Left ventricle myocardium superior (tissue), 1 donor: ENCODE data around the gene DFFA. TPM values are rescaled to one million over a fixed set of nuclear protein-coding genes. Genes with fewer than 3 reads are reported as not detected.
"Not testable (repeated sequence)": the region's sequence is repeated elsewhere in the genome, so short reads cannot be mapped to it uniquely, and the experiment has no call there.

ENCODE experiments used
- ATAC-seq: fragments of 200-7000 bp; cut with Tn5 transposase; one replicate; pipeline ENCODE4 v1.9.1; 2020; ENCODE audit warnings: mild to moderate bottlenecking, moderate library complexity
- DNase-seq: peaks from one replicate; pipeline ENCODE4 v3.0.0-alpha.2; 2020
- intact Hi-C: fragments of 100-400 bp; cut with micrococcal nuclease; formaldehyde crosslinking; loops from one replicate; pipeline ENCODE4 v1.11.0; 2022
- total RNA-seq: library from RNA; stranded (reverse); fragmentation: NEBNext Ultra II Directional; extraction: Animal tissue kit (Norgen Biotek cat#: 25700); gene quantifications from one replicate; pipeline ENCODE4 v1.2.1, GENCODE V29; 2021
- donor health status: DM: no; HTN: yes; CAD: no; lungs with severe emphysema.

DFFA gene
- total RNA-seq, 1 donor from 2014 or later, result 22.4 TPM

DNA sequence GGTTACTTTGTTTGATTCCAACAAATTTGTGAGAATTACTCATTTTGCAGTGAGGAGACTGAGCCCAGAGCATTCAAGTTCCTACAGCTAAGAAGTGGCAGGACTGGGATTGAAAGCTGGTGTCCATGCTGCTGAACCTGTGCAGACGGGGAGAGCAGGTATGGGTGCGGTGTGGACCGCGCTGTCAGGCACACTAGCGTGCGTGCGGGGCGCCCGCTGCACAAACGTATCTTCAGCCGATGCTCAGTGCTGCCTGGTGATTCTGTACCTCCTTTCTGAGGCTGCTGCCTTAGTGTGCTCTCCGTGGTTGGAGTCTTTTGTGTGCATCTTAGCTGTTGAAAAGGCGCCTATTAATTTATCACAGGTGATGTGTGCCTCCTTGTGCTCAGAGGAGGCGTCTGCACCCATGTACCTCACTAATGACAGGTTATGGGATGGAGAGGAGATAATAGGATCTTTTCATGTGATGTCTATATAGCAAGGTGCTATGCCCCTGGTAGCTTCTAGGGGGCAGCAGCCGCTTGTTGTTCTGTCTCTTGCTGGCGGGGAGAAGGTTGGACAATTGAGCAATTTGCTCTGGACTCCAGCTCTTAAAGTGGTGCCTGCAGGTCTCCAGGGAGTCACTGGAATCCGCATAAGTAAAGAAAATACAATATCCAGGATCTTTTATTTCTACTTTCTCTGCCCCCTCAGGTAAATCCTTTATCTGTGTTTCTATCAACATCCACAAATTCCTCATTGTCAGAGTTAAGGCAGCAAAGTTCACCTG, 35.0 kb upstream of the DFFA start:
- ATAC-seq, result peak; percentile 87
- intact Hi-C loops, result no loop called here
- DNase-seq, result peak; percentile 70

DNA sequence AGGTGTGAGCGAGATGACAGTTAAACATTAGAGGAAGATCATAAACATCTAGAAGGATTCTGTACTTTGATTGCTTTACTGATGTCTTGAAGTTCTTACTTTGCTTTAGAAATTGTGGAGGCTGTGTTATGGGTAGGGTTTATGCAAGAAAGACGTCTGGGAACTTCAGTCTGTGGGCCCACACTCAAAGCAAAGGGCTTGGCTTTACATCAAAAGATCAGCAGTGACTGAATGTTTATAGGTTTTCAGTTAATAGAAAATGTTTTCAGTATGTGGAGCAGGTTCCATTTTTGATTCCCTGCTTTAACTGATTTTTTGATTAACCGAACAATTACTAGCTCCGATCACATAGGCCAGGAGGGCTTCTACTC, 34.3 kb upstream of the DFFA start:
- no peak for ATAC-seq
- intact Hi-C loops, result no loop called here
- no peak for DNase-seq

GRCh38 chr1:10506046-10506676, 33.8 kb upstream of the DFFA start:
- DNase-seq, ATAC-seq, intact Hi-C loops: not testable (repeated sequence)

DNA sequence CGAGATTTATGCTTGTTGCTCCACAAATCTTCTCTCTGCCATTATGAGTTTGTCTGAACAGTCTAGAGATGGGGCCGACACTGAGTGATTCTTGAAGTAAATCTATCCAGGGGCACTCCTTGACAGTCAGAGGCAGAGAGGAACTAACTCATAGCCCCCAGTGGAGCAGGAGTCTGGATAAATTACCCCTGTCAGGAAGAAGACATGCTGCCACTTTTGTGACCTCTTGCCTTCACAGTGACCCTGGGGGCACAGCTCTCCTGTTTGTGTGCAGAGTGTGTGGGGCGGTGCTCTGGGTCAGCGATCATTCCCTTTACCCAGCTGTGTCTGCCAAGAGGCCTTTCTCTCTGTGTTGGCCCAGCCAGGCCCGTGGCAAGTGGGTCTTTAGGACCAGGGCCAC, 31.9 kb upstream of the DFFA start:
- ATAC-seq (no peak), DNase-seq (no peak)
- intact Hi-C loops, result no loop called here

GRCh38 chr1:10502206-10502605, 29.9 kb upstream of the DFFA start:
- DNase-seq, result no peak
- intact Hi-C loops, result no loop called here

GRCh38 chr1:10498231-10498630, 25.9 kb upstream of the DFFA start:
- no peak for ATAC-seq
- intact Hi-C loops, result no loop called here
- no peak for DNase-seq

More at GRCh38 chr1:10502206-10502605, 29.9 kb upstream of the DFFA start:
- ATAC-seq, result no peak

GRCh38 chr1:10497109-10497508, 24.8 kb upstream of the DFFA start:
- ATAC-seq (no peak), DNase-seq (no peak)
- intact Hi-C loops, result no loop called here

- DNase-seq (no peak), ATAC-seq (peak; percentile 20)
- intact Hi-C loops, result no loop called here
These were observed 23.6 kb upstream of the DFFA start for GRCh38 chr1:10495952-10496351.

GRCh38 chr1:10495475-10495817, 23.1 kb upstream of the DFFA start:
- ATAC-seq (no peak), DNase-seq (no peak)
- intact Hi-C loops, result no loop called here

DNA sequence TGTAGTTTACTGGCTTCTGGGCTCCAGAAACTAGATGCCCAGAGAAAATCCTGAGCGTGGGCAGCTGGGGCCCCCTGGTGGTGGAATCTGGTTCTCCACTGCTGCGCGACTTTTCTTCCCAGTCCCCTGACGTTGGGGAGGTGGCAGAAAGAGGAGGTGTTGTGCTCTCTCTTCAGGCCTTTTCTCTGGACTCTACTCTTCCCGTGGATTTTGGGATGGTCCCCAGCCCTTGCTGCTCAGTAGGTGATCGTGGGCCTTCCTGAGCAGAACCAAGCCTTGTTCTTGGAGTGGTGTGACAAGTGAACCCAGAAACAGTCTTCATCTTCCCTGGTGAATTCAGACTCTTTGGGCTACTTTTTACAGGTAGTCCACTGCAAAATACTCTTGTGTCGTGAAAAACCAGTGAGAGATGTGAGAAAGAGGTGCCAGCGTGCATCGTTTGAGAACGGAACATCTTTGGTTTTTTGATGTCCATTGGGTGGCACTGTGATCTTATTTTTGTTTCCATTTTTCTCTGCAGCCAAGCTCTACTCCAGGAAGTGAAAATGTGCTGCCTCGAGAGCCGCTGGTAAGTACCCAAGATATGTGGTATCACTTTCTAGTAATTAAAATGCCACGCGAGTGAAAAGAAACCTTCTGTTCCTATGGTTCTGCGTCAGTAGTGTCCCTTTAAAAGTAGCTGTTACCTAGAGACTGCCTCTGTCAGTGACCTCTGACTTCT, 22.6 kb upstream of the DFFA start:
- DNase-seq (peak; percentile 78), ATAC-seq (peak; percentile 85)
- intact Hi-C loops, result no loop called here

DNA sequence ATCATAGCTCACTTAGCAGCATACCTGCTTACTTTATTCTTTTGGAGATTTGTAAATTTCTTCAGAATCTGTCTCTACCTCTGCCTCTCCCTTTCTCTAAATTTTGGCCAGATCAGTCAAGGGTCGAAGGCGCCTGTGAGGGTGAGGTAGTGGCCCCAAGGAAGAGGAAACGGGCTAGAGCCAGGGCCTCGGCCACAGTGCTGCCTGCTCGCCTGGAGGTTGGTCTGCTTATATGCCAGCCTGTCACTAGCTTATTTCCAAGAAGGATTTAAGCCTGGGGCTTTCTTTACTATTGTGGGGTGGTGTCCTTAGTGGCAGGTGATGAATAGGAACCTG, 22.1 kb upstream of the DFFA start:
- intact Hi-C loops, result no loop called here
- no peak for ATAC-seq
- DNase-seq, result no peak

- no peak for DNase-seq
- intact Hi-C loops, result no loop called here
- no peak for ATAC-seq
These were observed 18.1 kb upstream of the DFFA start for GRCh38 chr1:10490286-10490970.

DNA sequence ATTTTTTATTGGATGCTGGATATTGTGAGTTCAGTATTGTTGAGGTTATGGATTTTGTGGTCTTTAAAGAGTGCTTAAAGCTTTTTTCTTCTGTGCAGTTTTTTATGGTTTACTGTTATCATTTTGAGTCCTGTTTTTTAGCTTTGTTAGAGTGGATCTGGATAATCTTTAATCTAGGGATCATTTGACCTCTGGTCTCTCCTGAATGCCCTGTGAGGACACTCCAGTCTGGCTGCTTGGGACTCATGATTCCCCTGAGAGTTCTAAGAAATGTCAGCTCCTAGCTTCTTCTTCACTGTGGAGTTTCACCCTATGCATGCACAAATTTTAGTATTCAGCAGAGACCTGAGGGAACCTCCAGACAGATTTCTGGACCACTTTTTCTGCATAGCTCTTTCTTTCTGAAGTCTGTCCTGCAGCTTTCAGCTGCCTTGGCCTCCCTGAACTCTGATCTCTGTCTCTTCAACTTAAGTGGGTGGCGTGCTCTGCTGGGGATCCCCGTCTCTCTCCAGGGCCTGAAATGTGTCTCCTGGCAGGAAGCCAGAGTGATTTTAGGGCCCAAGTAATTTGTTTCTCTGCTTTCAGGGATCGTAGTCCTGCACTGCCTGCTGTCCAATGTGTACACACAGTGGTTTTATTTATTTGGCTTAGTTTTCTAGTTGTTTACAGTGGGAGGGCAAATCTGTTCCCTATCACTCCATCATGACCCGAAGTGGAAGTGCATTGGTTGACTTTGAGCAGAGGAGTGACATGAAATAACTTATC, 17.1 kb upstream of the DFFA start:
- DNase-seq (no peak), ATAC-seq (no peak)
- intact Hi-C loops, result no loop called here

DNA sequence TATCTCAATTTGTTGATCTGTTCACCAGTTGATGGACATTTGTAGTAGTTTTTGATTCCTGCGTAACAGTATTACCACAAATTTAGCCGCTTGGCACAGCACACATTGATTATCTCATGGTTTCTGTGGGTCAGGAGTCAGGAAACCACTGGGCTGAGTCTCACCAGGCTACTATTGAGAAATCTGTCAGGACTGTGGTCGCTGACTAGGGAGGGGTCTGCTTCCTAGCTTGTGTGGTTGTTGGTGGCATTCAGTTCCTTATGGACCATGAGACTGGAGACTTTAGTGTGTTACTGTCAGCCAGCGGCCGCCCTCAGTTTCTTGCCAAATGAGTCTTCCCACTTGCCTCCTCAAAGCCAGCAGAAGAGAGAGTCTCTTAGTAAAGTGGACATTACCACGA, 12.2 kb upstream of the DFFA start:
- no peak for DNase-seq
- ATAC-seq, result no peak
- intact Hi-C loops, result no loop called here

DNA sequence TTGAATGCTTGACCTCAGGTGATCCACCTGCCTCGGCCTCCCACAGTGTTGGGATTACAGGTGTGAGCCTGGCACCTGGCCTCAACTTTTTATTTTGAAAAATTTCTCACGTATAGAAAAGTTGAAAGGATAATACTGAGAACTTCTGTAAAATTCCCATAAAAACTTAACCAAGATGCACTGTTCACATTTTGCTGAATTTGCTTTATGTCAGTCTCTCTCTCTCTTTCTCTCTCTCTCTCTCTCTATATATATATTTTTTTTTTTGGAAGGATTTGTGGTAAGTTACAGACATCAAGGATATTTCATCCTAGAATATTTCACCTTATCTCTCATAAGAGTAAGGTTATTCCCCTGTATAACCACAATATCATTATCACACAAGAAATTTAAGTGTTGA, 8.3 kb upstream of the DFFA start:
- no peak for DNase-seq
- no peak for ATAC-seq
- intact Hi-C loops, result no loop called here

- intact Hi-C loops, result no loop called here
- no peak for DNase-seq
- no peak for ATAC-seq
These were observed 7.0 kb upstream of the DFFA start for GRCh38 chr1:10479296-10479695.

- intact Hi-C loops, result no loop called here
- ATAC-seq, result no peak
- DNase-seq, result no peak
These were observed 3.2 kb upstream of the DFFA start for GRCh38 chr1:10475510-10475909.

DNA sequence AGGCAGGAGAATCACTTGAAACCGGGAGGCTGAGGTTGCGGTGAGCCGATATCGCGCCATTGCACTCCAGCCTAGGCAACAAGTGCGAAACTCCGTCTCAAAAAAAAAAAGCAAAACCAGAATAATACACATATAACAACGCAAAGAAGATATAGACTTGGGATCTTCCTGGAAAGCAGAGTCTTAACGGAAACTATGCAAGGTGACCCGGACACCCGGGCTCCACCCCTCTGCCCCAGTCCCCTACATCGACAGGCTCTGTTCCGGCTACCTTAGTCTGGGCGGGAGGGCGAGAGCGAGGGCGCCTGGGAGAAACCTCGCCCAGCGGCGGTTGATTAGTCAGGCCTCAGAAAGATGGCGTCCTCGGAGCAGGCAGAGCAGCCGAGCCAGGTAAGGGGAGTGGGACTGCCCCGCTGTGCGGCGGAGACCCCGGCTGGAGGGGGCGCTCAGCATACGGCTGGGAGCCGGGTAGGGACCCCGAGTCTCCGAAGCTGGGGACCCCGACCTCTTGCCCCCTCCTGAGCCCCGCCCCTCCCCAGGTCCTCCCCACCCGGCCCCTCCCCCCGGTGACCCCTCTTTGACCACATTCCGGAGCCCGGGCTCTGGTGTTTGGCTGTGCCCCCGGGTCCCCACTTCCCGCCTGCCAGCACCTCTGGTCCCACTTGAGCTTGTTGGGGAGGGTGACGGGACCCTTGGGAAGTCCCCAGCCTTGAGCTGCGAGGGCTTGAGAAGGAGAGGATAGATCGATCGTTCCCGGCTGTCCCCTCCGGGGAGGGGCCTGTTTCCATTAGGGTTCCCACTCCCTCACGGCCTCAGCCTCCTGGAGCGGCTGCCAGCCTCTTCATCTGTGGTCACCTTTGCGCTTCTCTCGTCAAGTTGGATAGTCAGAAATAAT, 2.5 kb upstream of the DFFA start, which contains the start of gene PEX14:
Gene PEX14, plus strand, starts transcription at position 338 of the 895 bp plus-strand sequence. Its CDS starts 17 bp downstream, at position 355.
- intact Hi-C loops, result no loop called here
- peak; percentile 90 for ATAC-seq
- DNase-seq, result peak; percentile 91
